Middle frontal gyrus (tissue), 1 donor: Measurements from ENCODE around the gene INTS3.
A peak's percentile ranks its signal among the peaks of the same experiment; 100 is the strongest.
"Not testable (repeated sequence)": the region's sequence is repeated elsewhere in the genome, so short reads cannot be mapped to it uniquely, and the experiment has no call there.

Experiments used
- DNase-seq: peaks from one replicate; pipeline ENCODE4 v3.0.0-alpha.2; 2015; ENCODE audit warnings: low spot score; ENCODE audit errors: extremely low spot score

Gene INTS3

DNA sequence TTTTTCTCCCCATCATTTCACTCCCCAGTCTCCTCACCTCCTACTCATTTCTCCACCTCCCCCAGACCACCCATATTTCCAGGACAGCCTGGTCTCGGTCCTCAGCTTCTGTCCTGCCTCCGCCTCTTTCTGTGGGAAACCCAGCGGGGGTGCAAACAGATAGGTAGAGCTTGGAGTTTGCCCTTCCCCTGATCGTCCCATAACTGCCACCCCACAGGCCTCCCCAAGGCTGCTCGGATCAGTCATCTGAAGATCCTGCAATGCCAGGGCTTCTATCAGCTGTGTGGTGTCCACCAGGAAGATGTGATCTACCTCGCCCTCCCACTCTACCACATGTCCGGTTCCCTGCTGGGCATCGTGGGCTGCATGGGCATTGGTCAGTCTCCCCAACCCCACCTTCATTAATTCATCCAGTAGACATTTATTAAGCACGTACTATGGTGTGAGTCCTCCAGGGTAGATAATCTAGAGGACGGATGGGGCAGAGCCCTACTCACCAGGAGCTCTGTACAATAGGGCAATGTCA, 49.1 kb downstream of the INTS3 start:
- no peak for DNase-seq

DNA sequence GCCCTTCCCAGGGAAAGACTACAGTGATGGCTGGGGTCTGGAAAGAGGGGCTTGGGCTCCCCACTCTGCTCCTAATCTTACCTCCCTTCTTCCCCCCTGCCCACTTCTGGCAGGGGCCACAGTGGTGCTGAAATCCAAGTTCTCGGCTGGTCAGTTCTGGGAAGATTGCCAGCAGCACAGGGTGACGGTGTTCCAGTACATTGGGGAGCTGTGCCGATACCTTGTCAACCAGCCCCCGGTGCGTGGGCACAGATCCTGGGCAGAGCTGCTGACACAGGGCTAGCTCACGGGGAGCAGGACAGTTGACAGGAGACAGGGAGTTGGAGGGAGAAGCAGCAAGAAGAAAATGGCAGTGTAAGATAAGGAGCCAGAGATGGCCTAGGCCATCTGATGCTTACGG, 49.8 kb downstream of the INTS3 start:
- DNase-seq, result no peak

DNA sequence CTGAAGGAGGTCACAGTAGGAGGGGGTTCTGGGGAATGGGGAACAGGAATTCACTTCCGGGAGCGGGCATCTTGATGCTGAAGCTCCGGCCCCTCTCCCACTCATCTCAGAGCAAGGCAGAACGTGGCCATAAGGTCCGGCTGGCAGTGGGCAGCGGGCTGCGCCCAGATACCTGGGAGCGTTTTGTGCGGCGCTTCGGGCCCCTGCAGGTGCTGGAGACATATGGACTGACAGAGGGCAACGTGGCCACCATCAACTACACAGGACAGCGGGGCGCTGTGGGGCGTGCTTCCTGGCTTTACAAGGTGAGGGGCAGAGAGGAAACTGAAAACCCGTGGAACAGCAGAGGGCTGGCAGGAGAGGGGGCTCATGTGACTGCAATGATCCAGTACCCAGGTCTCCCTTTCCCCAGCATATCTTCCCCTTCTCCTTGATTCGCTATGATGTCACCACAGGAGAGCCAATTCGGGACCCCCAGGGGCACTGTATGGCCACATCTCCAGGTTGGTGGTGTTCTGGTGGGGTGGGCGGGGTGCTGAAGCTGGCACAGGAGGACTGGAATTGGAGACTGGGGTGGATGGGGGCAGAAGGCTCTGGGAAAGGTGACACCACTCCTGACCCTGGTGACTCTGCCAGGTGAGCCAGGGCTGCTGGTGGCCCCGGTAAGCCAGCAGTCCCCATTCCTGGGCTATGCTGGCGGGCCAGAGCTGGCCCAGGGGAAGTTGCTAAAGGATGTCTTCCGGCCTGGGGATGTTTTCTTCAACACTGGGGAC, 50.4 kb downstream of the INTS3 start:
- no peak for DNase-seq

DNA sequence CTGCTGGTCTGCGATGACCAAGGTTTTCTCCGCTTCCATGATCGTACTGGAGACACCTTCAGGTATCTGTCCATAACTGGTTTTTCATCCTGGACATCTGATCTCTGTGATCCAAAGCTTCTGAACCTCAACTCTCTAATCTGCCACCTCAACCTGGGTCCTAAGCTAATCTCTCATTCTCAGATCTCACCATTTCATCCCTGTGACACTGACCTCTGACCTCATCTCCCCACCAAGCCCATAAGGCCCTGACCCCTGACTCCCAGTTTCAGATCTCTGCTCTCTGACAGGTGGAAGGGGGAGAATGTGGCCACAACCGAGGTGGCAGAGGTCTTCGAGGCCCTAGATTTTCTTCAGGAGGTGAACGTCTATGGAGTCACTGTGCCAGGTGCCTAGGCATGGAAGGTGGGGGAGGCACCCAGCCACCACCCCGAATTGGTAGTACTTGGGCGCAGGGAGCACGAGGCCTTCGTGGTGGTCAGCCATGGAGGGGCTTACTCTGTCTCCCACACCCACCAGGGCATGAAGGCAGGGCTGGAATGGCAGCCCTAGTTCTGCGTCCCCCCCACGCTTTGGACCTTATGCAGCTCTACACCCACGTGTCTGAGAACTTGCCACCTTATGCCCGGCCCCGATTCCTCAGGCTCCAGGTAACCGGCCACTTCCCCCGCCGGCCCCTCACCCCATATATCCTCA, 51.1 kb downstream of the INTS3 start:
- no peak for DNase-seq

DNA sequence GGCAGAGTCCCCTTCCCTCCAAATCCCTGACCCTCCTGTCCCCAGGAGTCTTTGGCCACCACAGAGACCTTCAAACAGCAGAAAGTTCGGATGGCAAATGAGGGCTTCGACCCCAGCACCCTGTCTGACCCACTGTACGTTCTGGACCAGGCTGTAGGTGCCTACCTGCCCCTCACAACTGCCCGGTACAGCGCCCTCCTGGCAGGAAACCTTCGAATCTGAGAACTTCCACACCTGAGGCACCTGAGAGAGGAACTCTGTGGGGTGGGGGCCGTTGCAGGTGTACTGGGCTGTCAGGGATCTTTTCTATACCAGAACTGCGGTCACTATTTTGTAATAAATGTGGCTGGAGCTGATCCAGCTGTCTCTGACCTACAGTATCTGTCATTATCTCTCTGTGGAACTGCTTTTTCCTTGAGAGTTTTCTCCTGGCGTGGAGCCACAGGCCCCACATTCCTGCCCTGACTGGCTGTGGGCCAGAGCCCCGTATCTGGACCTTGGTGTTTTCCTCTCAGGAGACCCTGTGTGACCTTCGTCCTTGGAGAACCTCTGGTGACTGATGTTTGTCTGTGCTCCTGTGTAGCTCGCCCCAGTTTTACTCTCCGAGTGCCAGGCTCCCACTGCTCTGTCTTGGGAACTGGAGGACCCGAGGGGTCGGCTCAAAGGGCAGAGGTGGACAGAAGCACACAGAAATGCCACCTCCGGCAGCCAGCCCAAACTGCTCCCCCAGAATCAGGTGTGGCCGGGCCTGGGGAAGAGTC, 52.1 kb downstream of the INTS3 start:
- DNase-seq, result no peak

DNA sequence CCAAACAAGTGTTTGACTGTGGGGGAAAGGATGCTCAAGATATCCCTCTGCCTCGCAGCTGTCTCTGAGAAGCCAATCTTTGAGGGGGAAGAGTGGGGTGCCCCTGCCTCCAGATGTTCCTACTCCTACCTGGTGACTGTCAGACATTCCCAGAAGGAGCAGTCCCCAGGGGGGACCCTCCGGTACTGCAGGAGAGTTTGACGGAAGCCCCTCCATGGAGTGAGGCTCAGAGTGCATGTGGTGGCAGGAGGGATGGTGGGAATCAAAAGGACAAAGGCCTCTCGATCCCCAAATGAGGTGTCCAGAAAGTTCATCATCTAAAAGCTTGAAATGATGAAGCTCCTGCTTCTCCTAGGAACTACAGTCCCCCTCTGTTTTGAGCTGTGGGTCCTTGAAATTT, 52.7 kb downstream of the INTS3 start:
- DNase-seq, result no peak

DNA sequence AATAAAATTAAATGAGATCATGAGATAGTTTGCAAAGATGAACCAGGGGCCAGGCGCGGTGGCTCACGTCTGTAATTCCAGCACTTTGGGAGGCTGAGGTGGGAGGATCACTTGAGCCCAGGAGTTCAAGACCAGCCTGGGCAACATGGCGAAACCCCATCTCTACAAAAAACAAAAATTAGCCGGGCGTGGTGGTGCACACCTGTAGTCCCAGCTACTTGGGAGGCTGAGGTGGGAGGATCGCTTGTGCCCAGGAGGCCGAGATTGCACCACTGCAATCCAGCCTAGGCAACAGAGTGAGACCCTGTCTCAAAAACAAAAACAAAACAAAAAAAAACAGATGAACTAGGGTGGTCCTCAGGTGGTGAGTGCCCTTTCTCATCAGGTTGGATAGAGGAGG, 54.8 kb downstream of the INTS3 start:
- DNase-seq, result not testable (repeated sequence)

DNA sequence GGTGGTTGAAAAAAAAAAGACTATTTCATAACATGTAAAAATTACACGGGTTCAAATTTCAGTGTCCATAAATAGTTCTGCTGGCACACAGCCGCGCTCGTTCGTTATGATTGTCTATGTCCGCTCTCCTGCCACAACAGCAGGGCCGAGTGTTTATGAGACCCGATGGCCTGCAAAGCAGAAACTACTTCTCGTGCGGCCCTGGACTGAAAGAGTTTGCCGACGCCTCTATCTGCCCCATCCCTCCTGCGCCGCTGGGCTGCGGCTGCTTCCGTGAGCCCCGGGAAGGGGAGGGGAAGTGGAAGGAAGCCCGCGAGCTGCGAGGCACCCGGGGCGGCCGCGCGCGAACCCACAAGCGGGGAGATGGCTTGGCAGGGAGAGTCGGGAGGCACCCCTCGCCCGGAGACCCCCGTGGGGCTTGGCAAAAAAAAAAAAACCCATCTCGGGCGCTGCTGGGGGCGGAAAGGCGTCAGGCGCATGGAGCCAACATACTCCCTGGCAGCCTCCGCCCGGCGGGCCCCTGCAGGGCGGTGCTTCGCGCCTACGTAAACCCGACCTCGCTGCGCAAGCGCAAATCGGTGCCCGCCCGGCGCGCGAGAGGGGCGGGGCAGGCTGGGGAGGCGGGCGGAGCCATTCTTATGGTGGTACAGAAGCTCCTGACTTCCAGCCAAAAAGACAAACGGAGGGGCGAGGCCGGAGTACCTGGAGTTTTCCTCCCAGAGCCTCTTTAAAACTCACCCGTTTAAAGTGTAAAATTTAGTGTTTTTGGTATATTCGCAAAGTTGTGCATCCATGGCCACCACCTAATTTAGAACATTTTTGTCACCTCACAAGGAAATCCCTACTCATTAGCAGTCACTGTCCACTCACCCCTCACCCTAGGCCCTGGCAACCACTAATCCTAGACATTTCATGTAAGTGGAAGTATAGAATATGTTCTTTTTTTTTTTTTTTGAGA, 55.7 kb downstream of the INTS3 start:
- DNase-seq, result peak; percentile 90

DNA sequence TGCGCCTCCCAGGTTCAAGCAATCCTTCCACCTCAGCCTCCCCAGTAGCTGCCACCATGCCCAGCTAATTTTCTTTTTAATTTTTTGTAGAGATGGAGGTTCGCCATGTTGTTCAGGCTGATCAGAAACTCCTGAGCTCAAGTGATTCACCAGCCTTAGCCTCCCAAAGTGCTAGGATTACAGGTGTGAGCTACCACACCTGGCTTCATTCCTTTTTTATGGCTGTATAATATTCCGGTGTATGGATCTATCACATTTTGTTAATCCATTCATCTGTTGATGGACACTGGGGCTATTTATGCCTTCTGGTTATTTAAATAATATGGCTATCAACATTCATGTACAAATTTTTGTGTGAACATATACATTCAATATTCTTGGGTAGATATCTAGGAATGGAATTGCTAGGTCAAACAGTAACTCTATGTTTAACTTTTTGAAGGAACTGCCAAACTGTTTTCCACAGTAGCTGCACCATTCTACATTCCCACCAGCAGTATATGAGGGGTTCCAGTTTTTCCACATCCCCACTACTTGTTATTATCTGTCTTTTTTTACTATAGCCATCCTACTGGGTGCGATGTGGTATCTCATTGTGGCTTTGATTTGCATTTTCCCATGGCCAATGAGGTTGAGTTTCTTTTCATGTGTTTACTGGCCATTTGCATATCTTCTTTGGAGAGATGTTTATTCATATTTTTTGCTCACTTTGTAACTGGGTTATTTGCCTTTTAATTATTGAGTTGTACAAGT, 58.4 kb downstream of the INTS3 start:
- DNase-seq, result no peak

DNA sequence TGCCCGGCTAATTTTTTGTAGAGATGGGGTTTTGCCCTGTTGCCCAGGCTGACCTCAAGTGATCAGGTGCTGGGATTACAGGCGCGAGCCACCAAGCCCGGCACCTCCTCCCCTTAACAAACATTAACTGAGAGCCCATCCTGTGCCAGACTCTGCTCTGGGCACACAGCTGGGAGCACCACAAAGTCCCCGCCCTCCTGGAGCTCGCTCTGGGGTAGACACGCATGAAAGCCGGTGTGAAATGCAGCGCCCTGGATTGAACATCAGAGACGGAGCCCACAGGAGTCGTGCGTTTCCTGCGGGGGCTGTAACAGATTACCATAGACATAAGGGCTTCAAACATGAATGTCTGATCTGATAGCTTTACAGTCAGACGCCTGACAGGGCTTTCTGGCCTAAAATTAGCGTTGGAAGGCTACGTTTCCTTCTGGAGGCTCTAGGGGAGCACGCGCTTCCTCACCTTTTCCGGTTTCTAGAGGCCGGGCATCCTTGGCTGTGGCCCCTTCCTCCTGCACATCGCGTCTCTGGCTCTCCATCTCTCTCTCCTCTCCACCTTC, 61.7 kb downstream of the INTS3 start:
- peak; percentile 16 for DNase-seq

DNA sequence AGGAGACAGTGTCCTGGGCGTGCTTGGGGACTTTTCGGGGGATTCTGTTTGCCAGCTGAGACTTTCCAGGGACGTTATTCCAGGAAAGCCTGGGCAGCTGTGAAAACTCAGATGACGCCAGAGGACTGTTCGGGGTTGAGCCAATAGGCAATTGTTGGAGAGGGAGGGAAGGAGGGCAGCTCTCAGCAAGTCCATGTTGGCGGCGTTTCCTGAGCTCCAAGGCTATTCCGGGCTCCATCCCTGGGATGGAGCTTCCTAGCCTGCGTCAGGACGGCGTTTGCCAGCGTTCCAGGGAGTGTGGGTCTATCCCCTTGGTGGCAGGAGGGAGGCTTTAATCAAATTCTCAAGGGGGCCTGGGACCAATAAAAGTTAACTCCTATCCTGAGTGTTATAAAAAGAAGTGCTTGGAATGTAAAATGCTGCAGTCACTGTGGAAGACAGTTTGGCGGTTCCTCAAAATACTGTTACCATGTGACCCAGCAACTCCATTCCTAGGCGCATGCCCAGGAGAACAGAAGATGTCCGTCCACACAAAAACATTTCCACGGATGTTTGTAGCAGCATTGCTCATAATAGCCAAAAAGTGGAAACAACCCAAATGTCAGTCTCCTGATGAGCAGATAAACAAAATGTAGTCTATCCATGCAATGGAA, 62.6 kb downstream of the INTS3 start:
- peak; percentile 82 for DNase-seq

DNA sequence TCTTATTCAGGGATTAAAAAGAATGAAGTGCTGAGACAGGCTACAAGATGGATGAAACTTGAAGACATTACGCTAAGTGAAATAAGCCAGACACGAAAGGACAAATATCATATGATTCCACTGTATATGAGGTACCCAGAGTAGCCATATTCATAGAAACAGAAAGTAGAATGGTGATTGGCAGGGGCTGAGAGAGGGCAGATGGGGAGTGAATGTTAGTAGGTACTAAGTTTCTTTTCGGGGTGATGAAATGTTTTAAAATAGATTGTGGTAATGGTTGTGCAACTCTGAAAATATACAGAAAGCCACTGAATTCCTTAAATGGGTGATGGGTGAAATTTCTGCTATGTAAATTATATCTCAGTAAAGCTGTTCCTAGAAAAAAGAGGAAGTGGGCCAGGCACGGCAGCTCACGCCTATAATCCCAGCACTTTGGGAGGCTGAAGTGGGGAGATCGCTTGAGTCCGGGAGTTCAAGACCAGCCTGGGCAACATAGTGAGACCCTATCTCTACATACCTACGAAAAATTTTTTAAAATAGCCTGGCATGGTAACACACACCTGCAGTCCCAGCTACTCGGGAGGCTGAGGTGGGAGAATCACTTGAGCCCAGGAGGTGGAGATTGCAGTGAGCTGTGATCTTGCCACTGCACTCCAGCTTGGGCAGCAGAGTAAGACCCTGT, 63.3 kb downstream of the INTS3 start:
- DNase-seq, result peak; percentile 13

DNA sequence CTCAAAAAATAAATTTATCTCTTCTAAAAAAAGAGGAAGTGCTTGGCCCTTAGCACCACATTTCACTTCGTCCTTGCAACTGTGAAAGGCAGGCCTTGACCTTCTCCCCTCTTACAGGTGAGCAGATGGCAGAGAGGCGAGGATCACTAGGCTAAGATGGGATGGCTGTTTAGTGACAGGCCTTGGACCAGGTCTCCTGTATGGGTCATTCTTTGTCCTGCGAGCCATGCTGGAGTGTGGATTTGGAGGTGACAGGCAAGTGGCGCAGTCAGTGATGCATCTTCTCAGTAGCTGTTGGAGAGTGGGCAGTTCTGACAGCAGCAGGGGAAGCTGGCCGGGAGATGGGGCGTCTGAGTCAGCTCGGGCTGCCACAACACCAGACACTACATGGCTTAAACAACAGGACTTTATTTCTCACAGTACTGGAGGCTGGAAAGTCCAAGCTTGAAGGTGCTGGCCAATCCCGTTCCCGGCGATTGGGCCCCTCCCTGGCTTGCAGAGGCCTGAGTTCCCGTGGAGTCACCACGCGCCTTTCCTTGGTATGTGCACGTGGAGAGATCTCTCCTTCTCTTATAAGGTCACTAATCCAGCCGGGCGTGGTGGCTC, 63.9 kb downstream of the INTS3 start:
- DNase-seq, result no peak

DNA sequence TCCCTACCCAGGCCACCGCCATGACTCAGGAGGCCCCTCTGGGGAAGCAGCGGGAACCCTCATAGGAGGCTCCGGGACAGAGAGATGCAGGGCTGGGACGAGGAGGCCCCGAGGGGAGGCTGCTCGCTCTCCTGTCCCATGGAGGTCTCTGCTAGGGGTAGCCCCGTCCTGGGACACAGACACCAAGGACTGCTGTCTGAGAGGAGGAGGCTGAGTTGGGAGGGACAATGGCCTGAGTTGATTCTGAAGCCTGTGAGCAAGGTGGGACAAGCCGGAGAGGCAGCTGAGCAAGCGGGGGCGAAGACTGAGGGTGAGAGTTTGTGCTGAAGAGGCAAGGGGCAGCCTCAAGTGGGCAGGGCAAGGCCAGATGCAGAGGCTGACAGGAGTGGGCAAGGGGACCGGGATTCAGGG, 64.8 kb downstream of the INTS3 start:
- DNase-seq, result no peak

DNA sequence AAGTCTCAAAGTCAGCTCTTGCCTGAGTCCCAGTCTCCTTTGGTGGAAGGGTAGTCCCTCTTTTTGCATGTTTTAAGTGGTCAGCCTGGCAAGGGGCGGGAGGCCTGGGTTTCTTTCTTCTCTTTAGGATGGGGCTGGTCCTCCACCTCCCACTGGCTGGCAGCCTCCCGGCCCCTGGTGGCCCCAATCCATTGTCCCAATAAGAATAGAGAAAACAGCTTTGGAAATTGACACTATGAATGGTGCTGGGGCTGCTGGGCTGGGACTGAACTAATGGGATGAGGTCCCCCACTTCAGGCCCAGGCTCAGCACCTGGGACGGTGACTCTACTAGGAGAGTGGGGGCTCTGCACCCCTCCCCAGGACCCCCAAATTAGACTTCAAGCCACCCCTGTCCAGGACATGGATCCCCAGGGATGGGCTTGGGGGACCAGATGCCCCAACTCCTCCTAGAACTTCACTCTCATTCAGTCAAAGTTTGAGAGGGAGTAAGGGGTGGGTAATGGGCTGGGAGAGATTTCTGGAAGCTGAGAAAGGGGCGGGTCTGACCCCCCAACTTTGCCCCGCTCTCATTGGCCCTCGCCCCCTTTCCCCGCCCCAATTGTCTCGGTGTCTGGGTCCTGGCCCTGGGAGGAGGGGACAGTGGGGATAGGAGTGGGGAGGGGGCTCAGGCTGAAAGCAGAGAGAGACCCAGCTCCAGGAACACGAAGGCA, 65.6 kb downstream of the INTS3 start:
- DNase-seq, result no peak

DNA sequence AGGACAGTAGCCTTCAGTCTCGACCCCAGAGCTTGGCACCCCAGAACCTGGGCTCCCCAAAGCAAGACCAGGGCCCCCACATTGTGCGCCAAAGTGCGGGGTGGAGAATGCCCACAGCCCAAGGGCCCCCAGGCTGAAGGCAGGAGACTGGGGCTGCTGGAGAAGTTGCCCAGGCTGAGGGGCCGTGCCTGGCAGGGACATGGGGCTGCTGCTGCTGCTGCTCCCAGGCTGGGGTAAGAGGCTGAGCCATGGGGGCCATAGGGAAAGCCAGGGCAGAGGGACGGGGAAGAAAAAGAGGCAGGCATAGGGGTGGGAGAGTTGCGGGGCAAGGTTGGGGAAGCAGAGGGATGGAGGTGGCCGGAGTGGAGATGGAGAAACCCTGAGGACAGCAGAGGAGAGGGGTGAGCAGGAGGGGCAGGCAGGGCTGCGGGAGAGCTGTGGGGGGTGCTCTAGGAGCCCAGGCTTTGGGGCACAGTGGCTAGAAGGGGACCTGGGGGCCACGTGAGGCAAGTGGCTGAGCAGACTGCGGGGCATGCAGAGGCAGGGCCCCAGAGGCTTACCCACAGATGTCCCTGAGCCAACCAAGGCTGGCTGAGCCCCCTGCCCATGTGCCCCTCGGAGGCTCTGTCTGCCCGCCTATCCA, 66.2 kb downstream of the INTS3 start:
- DNase-seq, result no peak
